GM06990 (cell line): Measurements from ENCODE around the gene NPHP4.

Experiments used
- DNase-seq: peaks from one replicate; pipeline ENCODE4 v3.0.0-alpha.2; 2011; ENCODE audit not compliant: insufficient read length; ENCODE audit errors: extremely low read depth
- H3K27me3 ChIP-seq: replicated peaks from 2 replicates; pipeline ENCODE4 v1.6.0; 2011; ENCODE audit warnings: low read length; ENCODE audit not compliant: control insufficient read depth, insufficient read depth
- H3K36me3 ChIP-seq: 2 replicates; pipeline ENCODE4 v1.5.1; 2011; ENCODE audit warnings: low read length; ENCODE audit not compliant: control insufficient read depth, insufficient read depth
- H3K4me3 ChIP-seq: replicated peaks from 2 replicates; pipeline ENCODE4 v1.5.1; 2011; ENCODE audit warnings: low read depth, mild to moderate bottlenecking, control low read depth, low read length
- CTCF ChIP-seq: IDR thresholded peaks from 2 replicates; pipeline ENCODE4 v1.5.1; 2011; ENCODE audit warnings: low read length, control low read depth, mild to moderate bottlenecking, inconsistent platforms; ENCODE audit not compliant: insufficient read depth, poor library complexity, severe bottlenecking

Gene NPHP4

GRCh38 chr1:6033124-6033523, 40.9 kb upstream of the NPHP4 start:
- Histone ChIP-seq H3K36me3 (peaks cover 11% of the 10 kb centered on the region), H3K4me3 (no peak overlapping the region), H3K27me3 (no peaks in the 10 kb centered on the region)
- no peak for TF ChIP-seq CTCF
- DNase-seq: no peak

- Histone ChIP-seq H3K4me3 (no peak overlapping the region), H3K27me3 (no peaks in the 10 kb centered on the region), H3K36me3 (peaks cover 11% of the 10 kb centered on the region)
- no peak for TF ChIP-seq CTCF
- DNase-seq: no peak
Observed at GRCh38 chr1:6030547-6031261, 38.5 kb upstream of the NPHP4 start.

- H3K4me3 ChIP-seq: no peak overlapping the region
Observed at GRCh38 chr1:6030132-6030531, 37.9 kb upstream of the NPHP4 start.

GRCh38 chr1:6029351-6029750, 37.1 kb upstream of the NPHP4 start:
- DNase-seq: no peak
- Histone ChIP-seq H3K27me3 (no peaks in the 10 kb centered on the region), H3K36me3 (peaks cover 8% of the 10 kb centered on the region; the same call in 1 of the 2 replicates), H3K4me3 (no peak overlapping the region)
- TF ChIP-seq CTCF: no peak

More at GRCh38 chr1:6030132-6030531, 37.9 kb upstream of the NPHP4 start:
- no peak for DNase-seq
- Histone ChIP-seq H3K36me3 (peaks cover 11% of the 10 kb centered on the region), H3K27me3 (no peaks in the 10 kb centered on the region)
- no peak for TF ChIP-seq CTCF

GRCh38 chr1:6028042-6028850, 36.0 kb upstream of the NPHP4 start:
- peak overlapping the region; percentile 75 for H3K4me3 ChIP-seq
- peak; percentile 58 for DNase-seq
- H3K36me3 ChIP-seq: peaks cover 6% of the 10 kb centered on the region; the same call in 1 of the 2 replicates
- no peaks in the 10 kb centered on the region for H3K27me3 ChIP-seq
- peak; percentile 16 for TF ChIP-seq CTCF
